Measurements from ENCODE around the gene CERS6. TPM values are rescaled to one million over a fixed set of nuclear protein-coding genes. Genes with fewer than 3 reads are reported as not detected.

CERS6 gene
- total RNA-seq, 1 donor from 2014 or later, result 27.7 TPM

DNA sequence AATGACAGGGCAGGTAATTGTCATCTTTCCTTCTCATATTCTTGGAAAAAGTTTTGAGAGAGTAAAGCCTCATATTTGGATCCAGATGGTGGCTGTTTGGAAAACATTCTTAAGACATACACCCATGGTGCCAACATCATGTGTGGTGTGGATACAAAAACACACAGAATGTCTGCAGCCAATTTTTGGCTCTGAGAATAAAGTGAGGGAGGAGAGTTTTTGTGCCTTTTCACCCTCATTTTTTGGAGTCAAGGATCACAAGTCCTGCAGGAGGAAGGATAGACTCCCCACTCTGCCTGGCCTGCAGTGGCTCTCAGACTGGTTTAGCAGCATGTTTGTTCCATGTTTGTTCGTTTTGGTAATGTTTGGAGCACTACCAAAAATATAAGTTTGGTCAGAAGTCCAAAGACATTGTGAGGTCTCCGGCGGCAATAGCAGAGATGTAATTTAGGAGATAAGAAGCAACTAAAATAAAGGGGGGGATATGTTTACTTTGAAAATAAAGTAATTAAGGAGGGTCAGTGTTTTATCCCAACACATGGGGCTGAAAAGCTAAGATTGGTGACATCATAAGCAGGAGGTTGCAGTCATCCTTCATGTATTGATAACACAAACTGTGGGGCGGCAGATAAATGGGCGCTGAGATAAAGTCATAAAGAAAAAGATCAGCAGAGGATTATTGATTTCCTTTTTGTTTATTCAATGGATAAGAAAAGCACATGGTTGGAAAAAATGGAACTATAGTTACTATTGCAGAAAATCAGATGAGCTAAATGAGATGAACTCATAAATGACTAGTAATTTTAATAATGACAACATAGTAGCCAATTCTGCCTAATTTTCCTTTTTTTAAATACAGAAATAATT is 347.0 kb downstream of the CERS6 start:
- Histone ChIP-seq H3K4me3 (peak overlapping the region in 1 of 2 donors; percentile 20), H3K27me3 (no peaks in the 10 kb centered on the region), H3K9me3 (no peaks in the 10 kb centered on the region), H3K27ac (no peak overlapping the region), H3K4me1 (peaks cover 16% of the 10 kb centered on the region), H3K36me3 (no peaks in the 10 kb centered on the region)
- no peak for DNase-seq (ENCODE audit: extremely low spot score in 2 of 2)
- TF ChIP-seq POLR2AphosphoS5 (IDR thresholded peaks at IDR 0.05; ENCODE audit: insufficient read depth in 1 of 2, low read depth in 1 of 2), result no peak
- no peak for TF ChIP-seq POLR2A (IDR thresholded peaks at IDR 0.05)
- TF ChIP-seq, protein P1, sequence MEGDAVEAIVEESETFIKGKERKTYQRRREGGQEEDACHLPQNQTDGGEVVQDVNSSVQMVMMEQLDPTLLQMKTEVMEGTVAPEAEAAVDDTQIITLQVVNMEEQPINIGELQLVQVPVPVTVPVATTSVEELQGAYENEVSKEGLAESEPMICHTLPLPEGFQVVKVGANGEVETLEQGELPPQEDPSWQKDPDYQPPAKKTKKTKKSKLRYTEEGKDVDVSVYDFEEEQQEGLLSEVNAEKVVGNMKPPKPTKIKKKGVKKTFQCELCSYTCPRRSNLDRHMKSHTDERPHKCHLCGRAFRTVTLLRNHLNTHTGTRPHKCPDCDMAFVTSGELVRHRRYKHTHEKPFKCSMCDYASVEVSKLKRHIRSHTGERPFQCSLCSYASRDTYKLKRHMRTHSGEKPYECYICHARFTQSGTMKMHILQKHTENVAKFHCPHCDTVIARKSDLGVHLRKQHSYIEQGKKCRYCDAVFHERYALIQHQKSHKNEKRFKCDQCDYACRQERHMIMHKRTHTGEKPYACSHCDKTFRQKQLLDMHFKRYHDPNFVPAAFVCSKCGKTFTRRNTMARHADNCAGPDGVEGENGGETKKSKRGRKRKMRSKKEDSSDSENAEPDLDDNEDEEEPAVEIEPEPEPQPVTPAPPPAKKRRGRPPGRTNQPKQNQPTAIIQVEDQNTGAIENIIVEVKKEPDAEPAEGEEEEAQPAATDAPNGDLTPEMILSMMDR (IDR thresholded peaks at IDR 0.05), result no peak
- intact Hi-C loops (cut with DNase I), result no loop called here

GRCh38 chr2:168804214-168804613 is 348.1 kb downstream of the CERS6 start:
- TF ChIP-seq, protein P1 (IDR thresholded peaks at IDR 0.05), result no peak
- TF ChIP-seq POLR2AphosphoS5 (IDR thresholded peaks at IDR 0.05; ENCODE audit: insufficient read depth in 1 of 2, low read depth in 1 of 2) (peak in 1 of 2 donors; percentile 55), POLR2A (IDR thresholded peaks at IDR 0.05) (no peak)
- no peak overlapping the region for H3K27ac ChIP-seq
- H3K4me3 ChIP-seq, result peak overlapping the region in 1 of 2 donors; percentile 20
- no peaks in the 10 kb centered on the region for H3K27me3 ChIP-seq
- intact Hi-C loops (cut with DNase I), result no loop called here
- no peaks in the 10 kb centered on the region for H3K9me3 ChIP-seq
- H3K36me3 ChIP-seq, result no peaks in the 10 kb centered on the region
- peaks cover 16% of the 10 kb centered on the region for H3K4me1 ChIP-seq
- DNase-seq (ENCODE audit: extremely low spot score in 2 of 2), result no peak

- H3K4me1 ChIP-seq, result peaks cover 16% of the 10 kb centered on the region
- TF ChIP-seq POLR2A (IDR thresholded peaks at IDR 0.05) (no peak), POLR2AphosphoS5 (IDR thresholded peaks at IDR 0.05; ENCODE audit: insufficient read depth in 1 of 2, low read depth in 1 of 2) (no peak)
- TF ChIP-seq, protein P1 (IDR thresholded peaks at IDR 0.05), result no peak
- no peaks in the 10 kb centered on the region for H3K36me3 ChIP-seq
- H3K27ac ChIP-seq, result no peak overlapping the region
- no peaks in the 10 kb centered on the region for H3K9me3 ChIP-seq
- intact Hi-C loops (cut with DNase I), result no loop called here
- H3K4me3 ChIP-seq, result no peak overlapping the region
- H3K27me3 ChIP-seq, result no peaks in the 10 kb centered on the region
- DNase-seq (ENCODE audit: extremely low spot score in 2 of 2), result no peak
Measured at GRCh38 chr2:168805615-168806014, 349.5 kb downstream of the CERS6 start.

DNA sequence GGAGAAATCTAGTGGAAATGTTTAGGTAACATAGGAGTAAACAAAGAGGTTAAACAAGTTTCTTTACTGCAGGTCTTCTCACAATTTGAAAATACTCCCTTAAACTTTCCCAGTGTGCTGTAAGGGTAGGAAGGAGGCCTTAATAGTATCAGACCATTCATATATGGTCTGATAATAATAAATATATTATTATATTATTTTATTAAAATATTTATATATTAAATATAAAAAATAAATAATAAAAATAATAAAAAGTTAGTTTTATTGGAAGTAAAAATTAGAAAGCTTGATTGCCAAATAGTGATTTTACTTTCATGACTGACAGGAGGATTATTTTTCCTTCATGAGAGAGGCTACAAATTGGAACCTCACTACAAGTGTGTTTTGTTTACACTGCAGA is 353.5 kb downstream of the CERS6 start:
- no peaks in the 10 kb centered on the region for H3K27me3 ChIP-seq
- no peak overlapping the region for H3K27ac ChIP-seq
- intact Hi-C loops (cut with DNase I), result no loop called here
- no peak for DNase-seq (ENCODE audit: extremely low spot score in 2 of 2)
- no peaks in the 10 kb centered on the region for H3K9me3 ChIP-seq
- no peak overlapping the region for H3K4me3 ChIP-seq
- H3K4me1 ChIP-seq, result no peaks in the 10 kb centered on the region
- TF ChIP-seq POLR2AphosphoS5 (IDR thresholded peaks at IDR 0.05; ENCODE audit: insufficient read depth in 1 of 2, low read depth in 1 of 2), result no peak
- TF ChIP-seq, protein P1 (IDR thresholded peaks at IDR 0.05), result no peak
- TF ChIP-seq POLR2A (IDR thresholded peaks at IDR 0.05), result no peak
- no peaks in the 10 kb centered on the region for H3K36me3 ChIP-seq

- H3K36me3 ChIP-seq, result no peaks in the 10 kb centered on the region
- intact Hi-C loops (cut with DNase I), result no loop called here
- TF ChIP-seq POLR2AphosphoS5 (IDR thresholded peaks at IDR 0.05; ENCODE audit: insufficient read depth in 1 of 2, low read depth in 1 of 2) (no peak), POLR2A (IDR thresholded peaks at IDR 0.05) (no peak)
- TF ChIP-seq, protein P1 (IDR thresholded peaks at IDR 0.05), result no peak
- no peak overlapping the region for H3K4me3 ChIP-seq
- no peak for DNase-seq (ENCODE audit: extremely low spot score in 2 of 2)
- no peaks in the 10 kb centered on the region for H3K4me1 ChIP-seq
- no peaks in the 10 kb centered on the region for H3K27me3 ChIP-seq
- no peak overlapping the region for H3K27ac ChIP-seq
- H3K9me3 ChIP-seq, result no peaks in the 10 kb centered on the region
Measured at GRCh38 chr2:168810235-168810634, 354.2 kb downstream of the CERS6 start.
